Embryonic facial prominence (tissue), 1 donor: Measurements from ENCODE around the gene RBM18.

Experiments used
- DNase-seq: peaks from one replicate; pipeline ENCODE4 v3.0.0-alpha.2; 2016; ENCODE audit errors: extremely low spot score

RBM18 gene

DNA sequence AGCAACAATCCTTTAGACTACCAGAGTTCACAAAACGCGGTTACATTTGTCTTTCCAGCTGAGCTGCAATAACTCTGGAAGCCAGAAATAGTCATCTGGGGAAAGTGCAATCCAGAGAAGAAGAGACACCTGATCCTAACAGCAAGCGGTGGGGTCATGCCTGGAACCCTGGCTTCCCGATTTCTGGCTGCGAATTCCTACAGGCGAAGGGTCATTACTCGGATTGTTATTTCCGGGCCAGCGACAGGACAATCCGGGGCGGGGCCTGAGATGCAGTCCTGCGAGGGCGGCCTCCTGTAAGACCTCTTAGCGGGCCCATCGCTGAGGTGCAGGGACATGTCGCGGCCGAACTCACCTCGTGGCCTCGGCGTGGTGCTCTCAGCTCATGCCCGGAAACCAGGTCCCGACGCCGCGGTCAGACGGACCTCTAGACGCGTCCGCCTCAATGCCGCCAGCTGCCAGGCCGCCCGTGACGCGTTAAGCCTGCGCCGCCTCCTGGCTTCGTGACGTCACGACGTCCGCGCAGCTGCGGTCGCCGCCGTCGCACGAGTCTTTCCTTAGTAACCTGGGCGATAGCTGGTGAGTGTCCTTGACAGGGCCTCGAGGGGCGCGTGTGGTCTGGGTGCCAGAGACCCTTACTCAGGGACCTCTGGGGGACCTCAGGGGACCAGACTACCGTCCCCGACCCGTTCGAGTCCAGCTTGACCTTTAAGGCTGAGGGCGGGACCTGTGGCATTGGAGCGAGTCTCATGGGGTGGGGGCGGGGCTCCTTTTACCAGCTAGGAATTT, at the start of gene RBM18, which contains the start of gene MRRF:
Gene RBM18 (minus strand): TSS at position 481 of the 789 bp plus-strand sequence. CDS start 3,348 bp downstream, outside the sequence.
Gene MRRF (plus strand): TSS at position 523 of the 789 bp plus-strand sequence. CDS start 6,010 bp downstream, outside the sequence.
- peak; percentile 74 for DNase-seq

DNA sequence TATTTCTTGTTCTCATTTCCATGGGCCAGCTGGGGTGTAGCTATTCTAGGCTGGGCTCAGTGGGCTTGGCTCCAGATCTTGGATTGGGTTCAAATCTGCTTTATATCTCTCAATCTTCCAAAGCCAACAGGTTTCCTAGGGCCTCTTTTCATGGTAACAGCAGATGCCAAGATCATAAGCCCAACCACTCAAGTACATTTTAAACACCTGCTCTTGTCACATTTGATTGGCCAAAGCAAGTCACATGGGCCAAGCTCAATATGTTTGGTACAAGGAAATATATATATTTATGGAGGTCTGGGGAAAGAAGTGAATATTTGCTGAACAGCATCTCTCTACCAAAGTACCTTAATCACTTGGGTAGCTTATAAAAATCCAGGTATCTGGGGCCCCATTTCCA, 49.5 kb upstream of the RBM18 start:
- no peak for DNase-seq

DNA sequence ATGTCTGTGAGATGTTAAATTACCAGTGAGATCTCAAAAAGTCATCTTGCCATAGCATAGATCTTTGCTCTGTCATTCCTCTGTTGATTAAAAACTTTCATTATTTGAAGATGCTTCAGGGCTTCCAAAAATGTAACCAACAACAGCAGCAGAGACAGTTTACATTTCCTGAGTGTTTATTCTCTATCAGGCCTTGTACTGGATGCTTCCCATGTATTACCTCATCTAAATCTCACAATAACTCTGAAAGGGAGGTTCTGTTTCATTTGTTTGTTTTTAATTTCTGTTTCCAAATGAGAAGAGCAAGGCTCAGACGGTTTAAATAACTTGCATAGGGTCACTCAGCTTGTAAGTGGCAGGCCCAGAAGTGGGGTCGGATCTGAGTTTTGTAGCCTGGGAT, 45.2 kb upstream of the RBM18 start:
- no peak for DNase-seq

DNA sequence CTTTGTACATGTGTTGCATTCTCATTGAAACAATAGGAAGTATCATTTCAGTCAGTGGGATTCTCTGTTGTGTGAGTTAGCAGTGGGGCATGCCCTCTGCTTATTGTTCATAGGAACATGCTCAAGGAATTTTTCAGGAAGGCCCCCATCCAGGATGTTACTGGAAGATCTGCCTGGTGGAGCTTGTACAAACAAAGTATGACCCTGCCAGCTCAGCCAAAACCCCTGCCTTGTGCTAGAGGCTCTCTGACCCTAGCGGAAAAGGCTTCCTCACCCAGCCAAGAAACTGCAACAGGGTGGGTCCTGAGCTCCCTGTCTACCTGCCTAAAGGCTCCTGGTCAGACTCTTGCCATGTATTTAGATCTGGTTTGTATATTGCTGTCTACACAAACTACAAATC, 43.3 kb upstream of the RBM18 start:
- DNase-seq = no peak

GRCh38 chr9:122307061-122307460, 42.4 kb upstream of the RBM18 start:
- DNase-seq = no peak

GRCh38 chr9:122302237-122303093, 37.8 kb upstream of the RBM18 start:
- no peak for DNase-seq

DNA sequence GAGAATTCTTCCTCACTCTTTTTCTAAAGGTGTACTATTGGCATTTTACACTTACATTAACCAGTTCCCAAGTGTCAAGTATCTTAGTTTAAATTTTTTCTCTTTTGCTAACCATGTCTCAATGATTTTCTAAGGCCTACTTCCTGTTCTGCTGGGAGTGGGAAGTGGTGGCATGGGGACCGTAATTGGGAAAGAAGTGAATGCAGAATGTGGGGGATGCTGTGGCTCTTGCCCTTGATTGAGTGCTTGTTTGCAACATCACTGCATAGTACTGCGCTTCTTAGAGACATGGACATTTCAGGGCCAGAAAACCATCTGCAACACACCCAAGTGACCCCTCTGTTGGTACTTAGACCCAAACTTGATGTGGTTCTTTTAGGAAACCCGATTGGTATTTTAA, 32.9 kb upstream of the RBM18 start:
- no peak for DNase-seq

DNA sequence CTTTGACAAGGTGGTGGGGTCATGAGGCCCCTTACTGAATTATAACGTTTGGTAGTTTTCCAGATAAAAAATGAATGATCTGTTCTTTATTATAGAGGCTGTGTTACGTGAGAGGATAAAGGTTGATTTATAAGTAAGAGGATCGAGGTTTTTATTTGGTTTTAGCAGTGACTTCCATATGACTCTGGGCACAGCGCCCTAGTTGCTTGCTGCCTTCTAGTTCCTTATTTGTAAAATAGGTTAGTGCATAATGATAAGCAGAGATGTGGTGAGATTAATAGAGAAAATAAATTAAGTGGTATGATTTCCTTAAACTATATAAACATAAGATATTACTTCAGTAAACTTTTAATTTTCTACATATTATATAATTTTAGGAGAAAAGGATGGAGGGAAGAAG, 29.9 kb upstream of the RBM18 start:
- no peak for DNase-seq

DNA sequence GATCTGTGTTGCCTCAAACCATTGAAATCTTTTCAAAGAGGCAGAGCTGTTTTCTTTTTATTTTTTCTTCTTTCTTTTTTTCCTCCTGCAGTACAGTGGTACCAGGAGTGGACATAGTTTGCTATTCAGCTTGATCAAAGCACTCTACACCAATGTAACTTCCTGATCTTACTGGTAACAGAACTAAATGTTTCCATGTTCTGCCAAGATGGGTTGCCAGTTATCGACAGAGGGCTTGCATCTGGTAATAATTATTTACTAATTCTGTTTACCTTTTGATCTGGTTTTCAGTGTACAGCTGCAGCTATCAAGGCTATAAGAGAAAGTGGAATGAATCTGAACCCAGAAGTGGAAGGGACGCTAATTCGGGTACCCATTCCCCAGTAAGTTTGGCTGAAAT, 26.8 kb upstream of the RBM18 start:
- DNase-seq = no peak

DNA sequence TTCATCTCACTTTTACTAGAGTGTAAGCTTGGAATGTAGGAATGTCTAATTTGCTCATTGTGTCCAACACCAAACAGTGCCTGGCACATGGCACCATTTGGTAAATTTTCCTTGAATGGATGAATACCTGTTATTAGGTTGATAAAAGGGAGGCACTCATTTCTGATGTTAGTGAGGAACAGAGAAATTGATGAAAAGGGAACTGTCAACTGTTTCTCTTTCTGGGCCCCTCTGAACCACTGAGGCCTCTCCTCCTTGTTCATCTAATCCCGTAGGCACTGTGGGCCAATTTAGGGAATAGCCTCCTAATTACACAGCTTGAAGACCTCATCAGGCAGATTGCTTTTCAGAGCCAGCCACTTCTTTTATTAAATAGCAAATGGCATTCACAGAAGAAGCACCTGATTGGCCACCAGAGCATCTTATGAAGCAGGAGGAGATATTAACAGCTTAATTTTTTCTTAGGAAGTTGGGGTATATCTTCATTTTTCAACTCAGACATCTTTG, 22.6 kb upstream of the RBM18 start:
- DNase-seq = no peak

- no peak for DNase-seq
Observed at GRCh38 chr9:122286764-122287163, 22.1 kb upstream of the RBM18 start.

GRCh38 chr9:122281368-122281767, 16.7 kb upstream of the RBM18 start:
- DNase-seq = no peak

DNA sequence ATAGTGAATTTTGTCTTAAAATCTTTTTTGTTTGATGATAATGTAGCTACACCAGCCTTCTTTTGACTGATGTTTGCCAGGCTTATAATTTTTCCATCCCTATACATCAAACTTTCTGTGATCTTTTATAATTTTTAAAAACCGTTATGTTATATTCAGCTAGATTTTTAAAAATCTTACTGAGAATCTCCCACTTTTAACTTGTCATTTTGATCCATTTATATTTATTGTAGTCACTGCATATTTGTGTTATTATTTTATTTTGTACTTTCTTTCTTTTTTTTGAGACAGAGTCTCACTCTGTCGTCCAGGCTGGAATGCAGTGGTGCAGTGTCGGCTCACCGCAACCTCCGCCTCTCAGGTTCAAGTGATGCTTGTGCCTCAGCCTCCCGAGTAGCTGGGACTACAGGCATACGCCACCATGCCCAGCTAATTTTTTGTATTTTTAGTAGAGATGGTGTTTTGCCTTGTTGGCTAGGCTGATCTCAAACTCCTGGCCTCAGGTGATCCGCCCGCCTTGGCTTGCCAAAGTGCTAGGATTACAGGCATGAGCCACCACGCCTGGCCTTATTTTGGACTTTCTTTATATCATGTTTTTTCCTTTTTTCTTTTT, 12.8 kb upstream of the RBM18 start:
- DNase-seq = no peak

DNA sequence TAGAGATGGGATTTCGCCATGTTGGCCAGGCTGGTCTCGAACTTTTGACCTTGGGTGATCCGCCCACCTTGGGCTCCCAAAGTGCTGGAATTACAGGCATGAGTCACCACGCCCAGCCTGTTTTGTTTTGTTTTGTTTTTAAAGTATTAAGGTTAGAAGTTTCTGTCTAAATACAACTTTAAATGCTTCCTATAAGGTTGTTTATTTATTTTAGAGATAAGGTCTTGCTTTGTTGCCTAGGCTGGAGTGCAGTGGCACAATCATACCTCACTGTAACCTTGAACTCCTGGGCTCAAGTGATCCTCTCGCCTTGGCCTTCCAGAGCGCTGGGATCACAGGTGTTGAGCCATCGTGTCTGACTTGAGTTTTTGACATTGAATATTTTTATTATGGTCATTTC, 11.5 kb upstream of the RBM18 start:
- no peak for DNase-seq

DNA sequence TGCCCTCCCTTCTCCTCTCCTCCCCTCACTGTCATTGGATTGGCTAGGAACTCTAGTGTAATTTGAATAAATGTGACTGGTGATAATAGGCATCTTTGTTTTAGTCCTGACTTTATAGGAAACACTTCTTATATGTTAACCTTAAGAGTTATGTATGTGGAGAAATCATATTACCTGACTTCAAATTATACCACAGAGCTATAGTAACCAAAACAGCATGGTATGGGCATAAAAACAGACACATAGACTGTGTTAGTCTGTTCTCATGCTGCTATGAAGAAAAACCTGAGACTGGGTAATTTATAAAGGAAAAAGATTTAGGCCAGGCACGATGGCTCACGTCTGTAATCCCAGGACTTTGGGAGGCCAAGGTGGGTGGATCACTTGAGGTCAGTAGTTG, 9.4 kb upstream of the RBM18 start:
- DNase-seq = no peak

DNA sequence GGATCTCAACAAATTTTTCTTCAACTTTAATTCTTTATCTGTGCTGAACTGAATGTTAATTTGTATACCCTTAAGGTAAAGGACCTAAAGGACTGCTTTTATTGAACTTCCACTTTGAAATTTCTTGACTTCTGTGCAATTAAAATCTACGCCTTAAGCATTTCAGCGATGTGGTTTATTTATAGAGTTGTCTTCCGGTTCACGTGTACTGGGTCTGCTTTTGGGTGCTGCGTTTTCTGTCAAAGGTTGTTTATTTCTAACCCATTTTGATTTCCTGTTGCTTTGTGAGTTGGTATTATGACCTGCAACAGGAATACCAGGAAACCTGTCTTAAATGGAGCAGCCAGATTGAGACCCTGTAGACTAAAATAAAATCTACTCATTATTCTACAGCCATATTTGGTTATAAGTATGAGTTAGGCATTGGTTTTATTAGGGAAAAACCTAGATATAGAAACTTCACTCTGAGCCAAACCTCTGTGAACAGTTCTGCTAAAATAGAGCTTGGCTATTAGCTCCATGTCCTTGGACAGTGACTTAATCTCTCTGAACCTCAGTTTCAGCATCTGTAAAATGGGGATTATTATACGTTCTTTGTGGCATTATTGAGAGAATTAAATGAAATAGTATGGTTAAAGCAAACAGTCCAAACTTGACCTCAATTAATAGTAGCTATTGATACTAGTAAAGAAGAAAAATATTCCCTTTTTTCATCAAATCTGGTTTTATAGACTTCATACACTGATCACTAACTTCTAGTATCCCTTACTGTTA, 3.6 kb upstream of the RBM18 start:
- DNase-seq = no peak

DNA sequence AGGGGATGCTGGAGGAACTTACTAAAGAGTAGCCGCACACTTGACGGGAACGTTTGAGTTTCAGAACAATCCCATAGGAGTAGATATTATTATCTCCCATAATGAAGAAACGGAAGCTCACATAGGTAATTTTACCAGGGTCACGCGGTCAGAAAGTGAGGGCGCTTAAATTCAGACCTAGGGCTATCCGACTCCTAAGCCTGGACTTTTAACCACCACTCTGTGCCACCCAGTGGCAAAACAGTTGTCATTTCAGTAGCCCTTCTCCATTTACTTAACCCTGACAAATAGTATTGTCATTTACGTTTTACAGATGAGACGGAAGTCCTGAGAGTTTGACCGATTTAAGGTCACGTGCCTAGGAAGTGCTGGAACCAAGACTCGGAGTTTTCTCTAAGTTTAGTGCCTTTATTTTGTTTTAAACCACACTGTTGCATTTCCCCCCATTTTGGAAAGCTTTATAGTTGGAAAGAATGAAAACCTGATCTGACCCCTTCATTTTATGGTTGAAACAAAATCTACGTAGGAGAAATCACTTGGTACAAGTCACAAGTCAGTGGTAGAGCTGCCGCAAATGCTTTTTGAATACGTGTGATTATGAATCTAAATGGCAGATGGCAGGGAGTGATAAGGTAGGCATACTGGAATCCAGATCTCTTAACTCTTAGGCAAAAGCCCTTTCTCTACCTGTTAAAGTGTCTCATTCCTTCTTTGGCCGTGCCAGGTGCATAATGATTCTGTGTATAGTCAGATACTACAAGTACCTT, 692 bp upstream of the RBM18 start:
- DNase-seq = no peak

GRCh38 chr9:122263699-122264349, 816 bp downstream of the RBM18 start:
- no peak for DNase-seq

DNA sequence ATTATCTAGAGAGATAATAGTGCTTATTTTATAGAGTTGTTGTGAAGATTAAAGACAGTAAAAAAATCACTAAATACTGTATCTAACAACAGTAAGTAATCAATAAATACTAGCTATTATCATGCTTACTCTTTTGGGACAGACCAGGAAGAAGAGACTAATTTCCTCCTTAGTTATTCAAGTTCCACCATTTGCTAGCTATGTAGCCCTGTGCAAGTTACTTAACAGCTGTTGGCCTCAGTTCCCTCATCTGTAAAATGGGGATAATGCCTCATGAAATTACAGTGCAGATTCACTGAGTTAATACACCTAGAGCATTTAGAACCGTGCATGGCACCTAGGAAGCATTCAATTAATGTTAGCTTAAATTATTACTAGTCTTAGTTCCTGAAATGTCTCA, 2.6 kb downstream of the RBM18 start:
- DNase-seq = no peak

DNA sequence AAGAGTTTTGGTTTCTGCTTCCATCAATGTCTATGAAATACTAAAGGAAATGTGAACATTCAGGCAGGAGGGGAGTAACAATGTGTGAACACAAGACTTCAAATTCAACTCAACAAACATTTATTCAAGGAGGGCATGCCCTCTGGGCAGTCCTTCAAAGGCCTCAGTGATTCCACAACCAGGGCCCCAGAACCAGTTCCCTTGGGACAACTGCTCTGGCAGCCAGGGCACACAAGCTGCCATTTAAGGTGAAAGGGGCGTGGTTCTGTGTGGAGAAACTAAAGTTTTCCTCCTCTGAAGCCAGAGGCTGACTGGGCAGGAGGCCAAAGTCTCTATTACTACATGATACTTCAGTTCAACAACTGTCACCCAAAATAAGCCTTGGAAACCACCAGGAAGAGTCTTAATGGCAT, 3.2 kb downstream of the RBM18 start:
- no peak for DNase-seq
